K562 (cell line): ENCODE measurements around the gene PRRC2B. TPM values are rescaled to one million over a fixed set of nuclear protein-coding genes. Genes with fewer than 3 reads are reported as not detected.

Experiments used
- ATAC-seq: fragments of 200-7000 bp; cut with Tn5 transposase; 3 replicates; pipeline ENCODE4 v1.9.1; 2020; ENCODE audit warnings: moderate library complexity
- BruUV-seq: library from RNA; stranded (reverse); fragments of 400-500 nt; replicated peaks from 2 replicates; lab custom pipeline; 2021; lab: Mats Ljungman, UMichigan
- CTCF ChIA-PET: fragments of 300-600 bp; formaldehyde crosslinking; extraction: SDS; loops from one replicate; lab custom pipeline; 2021; ENCODE audit warnings: low intra/inter-chr PET ratio; lab: Yijun Ruan, JAX
- POLR2A ChIA-PET: fragments of 300-600, 350-650 bp; sonication (Branson Sonifier 250); formaldehyde crosslinking; extraction: SDS; loops from one replicate; lab custom pipeline; 2021; ENCODE audit warnings: antibody characterized with exemption, inconsistent platforms; lab: Yijun Ruan, JAX
- DNase-seq, 4 experiments: peaks; one replicate each; pipeline versions ENCODE4 v3.0.0 to v3.0.0-alpha.2; 2011 to 2018; ENCODE audit warnings: low spot score in 3 of 4, mixed read lengths in 3 of 4; ENCODE audit errors: extremely low read depth in 1 of 4
- FAIRE-seq: peaks from 2 replicates; lab custom pipeline; 2011; peaks lifted over from hg19 to GRCh38; lab: Jason Lieb, UNC
- H2AFZ ChIP-seq: 2 replicates; pipeline ENCODE4 v1.6.0; 2011; ENCODE audit warnings: low read depth, low read length, control low read depth, inconsistent platforms
- H3K27ac ChIP-seq: fragments of 200-600 bp; 3 replicates; pipeline ENCODE4 v1.8.0; 2011; ENCODE audit warnings: low read depth, mild to moderate bottlenecking, control low read depth, inconsistent platforms, low read length, moderate library complexity, mixed read lengths; ENCODE audit errors: extremely low read depth
- H3K27me3 ChIP-seq, 2 experiments: fragments of 300-600 bp in 1 of 2; 2 replicates in 1 of 2; 3 replicates in 1 of 2; pipeline versions ENCODE4 v1.6.0 to v1.8.0; 2011; ENCODE audit warnings: inconsistent platforms in 2 of 2, low read length in 2 of 2, mild to moderate bottlenecking in 1 of 2, mixed read lengths in 1 of 2, moderate library complexity in 1 of 2; ENCODE audit not compliant: control insufficient read depth in 2 of 2, insufficient read depth in 2 of 2
- H3K36me3 ChIP-seq: fragments of 300-600 bp; 3 replicates; pipeline ENCODE4 v1.8.0; 2011; ENCODE audit warnings: mild to moderate bottlenecking, low read length, inconsistent platforms; ENCODE audit not compliant: control insufficient read depth, insufficient read depth
- H3K4me1 ChIP-seq, 2 experiments: fragments of 200-600 bp in 1 of 2; replicated peaks in 1 of 2; 2 replicates in 1 of 2; 3 replicates in 1 of 2; pipeline versions ENCODE4 v1.5.1 to v1.8.0; 2011; ENCODE audit warnings: inconsistent platforms in 2 of 2, low read length in 2 of 2, mild to moderate bottlenecking in 1 of 2, mixed read lengths in 1 of 2, moderate library complexity in 1 of 2; ENCODE audit not compliant: control insufficient read depth in 2 of 2, insufficient read depth in 2 of 2
- H3K4me2 ChIP-seq: 2 replicates; pipeline ENCODE4 v1.6.1; 2011; ENCODE audit warnings: low read length, control low read depth, inconsistent platforms, mixed read lengths; ENCODE audit not compliant: insufficient read depth
- H3K4me3 ChIP-seq: fragments of 200-600 bp; sonication (generic), shearing (Covaris generic); 2 replicates; pipeline ENCODE4 v1.5.1; 2016; ENCODE audit warnings: control low read depth, inconsistent platforms
- H3K79me2 ChIP-seq: fragments of 200-600 bp; 3 replicates; pipeline ENCODE4 v1.8.0; 2011; ENCODE audit warnings: low read length, inconsistent platforms; ENCODE audit not compliant: control insufficient read depth, insufficient read depth
- H3K9ac ChIP-seq, 2 experiments: 2 replicates each; pipeline versions ENCODE4 v1.6.0 to v1.6.1; 2011; ENCODE audit warnings: low read depth in 2 of 2, low read length in 2 of 2, control low read depth in 1 of 2, inconsistent platforms in 1 of 2, mild to moderate bottlenecking in 1 of 2, mixed read lengths in 1 of 2; ENCODE audit not compliant: insufficient read depth in 1 of 2
- H3K9me1 ChIP-seq: one replicate; pipeline ENCODE4 v1.6.0; 2011; ENCODE audit warnings: inconsistent platforms, mild to moderate bottlenecking, low read length, moderate library complexity; ENCODE audit not compliant: control insufficient read depth, insufficient read depth
- H3K9me3 ChIP-seq: replicated peaks from 2 replicates; pipeline ENCODE4 v1.5.1; 2011; ENCODE audit warnings: low read depth, low read length, inconsistent platforms; ENCODE audit not compliant: control insufficient read depth, insufficient read depth
- H4K20me1 ChIP-seq: replicated peaks from 2 replicates; pipeline ENCODE4 v1.6.1; 2011; ENCODE audit warnings: low read length, inconsistent platforms, mixed read lengths; ENCODE audit not compliant: control insufficient read depth, insufficient read depth
- RBM17 ChIP-seq: fragments of 200-400 bp; formaldehyde crosslinking; IDR thresholded peaks from 2 replicates; pipeline ENCODE4 v1.6.1; 2017; ENCODE audit warnings: low read depth, mild to moderate bottlenecking, low read length, borderline replicate concordance
- SRSF3 ChIP-seq: fragments of 200-400 bp; formaldehyde crosslinking; IDR thresholded peaks from 2 replicates; pipeline ENCODE4 v1.6.1; 2016; ENCODE audit warnings: mild to moderate bottlenecking, low read length, moderate library complexity; ENCODE audit not compliant: insufficient read depth
- ZNF766 ChIP-seq: fragments of 200-800 bp; sonication (Bioruptor generic); conservative IDR thresholded peaks from 2 replicates; pipeline ENCODE4 v1.6.1; 2016; ENCODE audit warnings: missing genetic modification characterization, missing compliant biosample characterization
- WGBS: fragments of 100-300 bp; shearing (Covaris generic); methylation state at CpG from one replicate; pipeline ENCODE4 v1.1.6; 2016; ENCODE audit warnings: low coverage, mixed read lengths; ENCODE audit not compliant: insufficient coverage; ENCODE audit errors: missing lambda C conversion rate; 5-methylcytosine and 5-hydroxymethylcytosine counted together
- in situ Hi-C: fragments of 300-500 bp; cut with MboI; formaldehyde crosslinking; loops from 4 replicates; pipeline ENCODE4 v1.15.0; 2018; ENCODE audit warnings: inconsistent platforms, mixed read lengths
- intact Hi-C: fragments of 100-400 bp; cut with micrococcal nuclease; formaldehyde crosslinking; loops from 2 replicates; pipeline ENCODE4 v1.14.2; 2022
- polyA plus RNA-seq, 8 experiments: library from polyadenylated mRNA; depleted of rRNA in 4 of 8; stranded (reverse) in 5 of 8; unstranded in 3 of 8; fragments of >200 nt; fragmentation: Nextera tagmentation in 2 of 8; fragmentation: Illumina TruSeq in 1 of 8; extraction: Ambion mirVana in 2 of 8; extraction: Trizol in 1 of 8; gene quantifications; 2 replicates each; pipeline versions ENCODE4 v1.2.1 to v1.2.3, GENCODE V29; 2011 to 2014; ENCODE audit warnings: inconsistent platforms in 1 of 8, missing spikeins in 1 of 8
- total RNA-seq, 7 experiments: library from RNA; depleted of rRNA in 6 of 7; stranded (reverse); fragments of >200 nt in 6 of 7; fragmentation: Illumina TruSeq in 2 of 7; extraction: Trizol in 2 of 7; gene quantifications; 2 replicates each; pipeline versions ENCODE4 v1.2.1 to v1.2.3, GENCODE V29; 2011 to 2021; ENCODE audit warnings: low replicate concordance in 1 of 7
- TF ChIP-seq, protein P1 (sequence below): fragments of 250-450 bp; sonication (Bioruptor Pico); IDR thresholded peaks from 2 replicates; pipeline ENCODE4 v1.5.0; 2021
- TF ChIP-seq, protein P2 (sequence below): fragments of 450-650 bp; IDR thresholded peaks from 2 replicates; pipeline ENCODE4 v1.6.1; 2016; ENCODE audit warnings: low read depth
- TF ChIP-seq, protein P3 (sequence below): IDR thresholded peaks from 2 replicates; pipeline ENCODE4 v1.6.1; 2011; ENCODE audit warnings: borderline replicate concordance, low read depth, mild to moderate bottlenecking, moderate library complexity, low read length; ENCODE audit not compliant: insufficient read depth, poor library complexity, severe bottlenecking

Gene PRRC2B
- total and polyA plus RNA-seq, 9 of the 15 experiments (the other 6 are each of a cell fraction or from before 2014, with no cell fraction given), result 0.34 to 125 (median 30.9) TPM

DNA sequence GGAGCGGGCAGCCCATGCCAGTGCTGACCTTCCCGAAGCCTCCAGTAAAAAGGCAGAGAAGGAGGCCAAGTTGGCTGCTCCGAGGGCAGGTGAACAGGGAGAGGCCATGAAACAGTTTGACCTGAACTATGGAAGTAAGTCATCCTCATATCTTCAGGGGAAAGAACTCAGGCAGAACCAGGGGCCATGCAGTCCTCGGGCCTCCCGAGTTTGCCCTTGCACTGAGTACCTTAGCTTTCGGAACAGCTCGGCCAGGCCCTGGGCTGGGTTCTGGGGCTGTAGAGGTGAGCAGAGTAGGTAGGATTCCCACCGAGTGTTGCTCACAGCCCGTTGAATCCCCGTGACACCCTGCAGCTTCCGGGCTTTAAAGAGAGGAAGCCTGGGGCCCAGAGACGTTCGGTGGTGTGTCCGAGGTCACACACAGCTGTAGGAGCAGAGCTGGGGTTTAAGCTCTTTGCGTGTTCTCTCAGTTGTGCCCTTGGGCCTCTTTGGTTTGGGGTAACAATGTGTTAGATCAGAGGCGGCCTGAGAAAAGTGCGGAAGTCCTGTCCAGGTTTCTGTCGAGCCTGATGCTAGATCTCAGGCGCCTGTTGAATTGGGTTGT is 84.0 kb downstream of the PRRC2B start (continued):
- TF ChIP-seq, protein P1, sequence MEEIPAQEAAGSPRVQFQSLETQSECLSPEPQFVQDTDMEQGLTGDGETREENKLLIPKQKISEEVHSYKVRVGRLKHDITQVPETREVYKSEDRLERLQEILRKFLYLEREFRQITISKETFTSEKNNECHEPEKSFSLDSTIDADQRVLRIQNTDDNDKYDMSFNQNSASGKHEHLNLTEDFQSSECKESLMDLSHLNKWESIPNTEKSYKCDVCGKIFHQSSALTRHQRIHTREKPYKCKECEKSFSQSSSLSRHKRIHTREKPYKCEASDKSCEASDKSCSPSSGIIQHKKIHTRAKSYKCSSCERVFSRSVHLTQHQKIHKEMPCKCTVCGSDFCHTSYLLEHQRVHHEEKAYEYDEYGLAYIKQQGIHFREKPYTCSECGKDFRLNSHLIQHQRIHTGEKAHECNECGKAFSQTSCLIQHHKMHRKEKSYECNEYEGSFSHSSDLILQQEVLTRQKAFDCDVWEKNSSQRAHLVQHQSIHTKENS (CRISPR knock-in tag), result no peak

DNA sequence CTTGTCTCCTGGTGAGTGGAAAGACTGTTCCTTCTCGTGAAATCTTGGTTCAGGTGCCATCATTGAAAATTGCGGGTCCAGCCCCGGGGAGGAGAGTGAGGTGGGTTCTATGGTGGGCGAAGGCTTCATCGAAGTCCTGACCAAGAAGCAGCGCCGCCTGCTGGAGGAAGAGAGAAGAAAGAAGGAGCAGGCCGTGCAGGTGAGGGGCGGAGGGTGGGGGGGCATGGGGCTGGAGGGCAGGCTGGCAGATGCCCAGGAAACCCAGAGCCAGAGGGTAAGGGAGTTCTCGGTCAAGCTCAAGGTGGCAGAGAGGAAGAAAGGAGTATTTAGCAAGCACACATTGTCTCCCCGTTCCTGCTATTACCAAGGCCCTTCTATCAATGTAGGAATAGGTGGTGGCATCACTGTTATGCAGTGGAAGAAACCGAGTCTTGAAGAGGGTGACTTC is 84.6 kb downstream of the PRRC2B start:
- no peaks in the 10 kb centered on the region for H3K9me1 ChIP-seq
- H3K9ac ChIP-seq, result no peak overlapping the region
- POLR2A ChIA-PET, result interaction anchor here (2.0 kb wide), 1 partner anchor 10 kb away, joined by 5 read pairs; no protein-coding TSS in a partner anchor
- H3K9me3 ChIP-seq, result no peaks in the 10 kb centered on the region
- no TSS peak for BruUV-seq
- FAIRE-seq (no peak), ATAC-seq (peak; percentile 77), DNase-seq (peak; percentile 45 to 67 (median 60))
- H3K27ac ChIP-seq, result no peak overlapping the region
- WGBS, result 70% methylated on average over 8 of the region's 12 CpGs
- H3K36me3 ChIP-seq, result peaks cover 96% of the 10 kb centered on the region
- H3K79me2 ChIP-seq, result no peaks in the 10 kb centered on the region
- no peaks in the 10 kb centered on the region for H4K20me1 ChIP-seq
- in situ Hi-C loops (loop anchor here (10.0 kb wide), 1 partner anchor 124 kb away; no protein-coding TSS in a partner anchor), intact Hi-C loops (loop anchor here (5.0 kb wide), 1 partner anchor 126 kb away; no protein-coding TSS in a partner anchor)
- H3K4me1 ChIP-seq, result peaks cover 0 to 7% of the 10 kb centered on the region in 2 experiments; a peak in 1 of 5 replicates
- H3K4me3 ChIP-seq, result no peak overlapping the region
- CTCF ChIA-PET, result interaction anchor here (1.8 kb wide), 1 partner anchor 129 kb away, joined by 12 read pairs; no protein-coding TSS in a partner anchor
- H3K27me3 ChIP-seq, result no peaks in the 10 kb centered on the region
- H2AFZ ChIP-seq, result no peak overlapping the region
- no peak overlapping the region for H3K4me2 ChIP-seq
- TF ChIP-seq SRSF3 (no peak), ZNF766 (CRISPR knock-in tag) (no peak), RBM17 (no peak)
- TF ChIP-seq, protein P2, sequence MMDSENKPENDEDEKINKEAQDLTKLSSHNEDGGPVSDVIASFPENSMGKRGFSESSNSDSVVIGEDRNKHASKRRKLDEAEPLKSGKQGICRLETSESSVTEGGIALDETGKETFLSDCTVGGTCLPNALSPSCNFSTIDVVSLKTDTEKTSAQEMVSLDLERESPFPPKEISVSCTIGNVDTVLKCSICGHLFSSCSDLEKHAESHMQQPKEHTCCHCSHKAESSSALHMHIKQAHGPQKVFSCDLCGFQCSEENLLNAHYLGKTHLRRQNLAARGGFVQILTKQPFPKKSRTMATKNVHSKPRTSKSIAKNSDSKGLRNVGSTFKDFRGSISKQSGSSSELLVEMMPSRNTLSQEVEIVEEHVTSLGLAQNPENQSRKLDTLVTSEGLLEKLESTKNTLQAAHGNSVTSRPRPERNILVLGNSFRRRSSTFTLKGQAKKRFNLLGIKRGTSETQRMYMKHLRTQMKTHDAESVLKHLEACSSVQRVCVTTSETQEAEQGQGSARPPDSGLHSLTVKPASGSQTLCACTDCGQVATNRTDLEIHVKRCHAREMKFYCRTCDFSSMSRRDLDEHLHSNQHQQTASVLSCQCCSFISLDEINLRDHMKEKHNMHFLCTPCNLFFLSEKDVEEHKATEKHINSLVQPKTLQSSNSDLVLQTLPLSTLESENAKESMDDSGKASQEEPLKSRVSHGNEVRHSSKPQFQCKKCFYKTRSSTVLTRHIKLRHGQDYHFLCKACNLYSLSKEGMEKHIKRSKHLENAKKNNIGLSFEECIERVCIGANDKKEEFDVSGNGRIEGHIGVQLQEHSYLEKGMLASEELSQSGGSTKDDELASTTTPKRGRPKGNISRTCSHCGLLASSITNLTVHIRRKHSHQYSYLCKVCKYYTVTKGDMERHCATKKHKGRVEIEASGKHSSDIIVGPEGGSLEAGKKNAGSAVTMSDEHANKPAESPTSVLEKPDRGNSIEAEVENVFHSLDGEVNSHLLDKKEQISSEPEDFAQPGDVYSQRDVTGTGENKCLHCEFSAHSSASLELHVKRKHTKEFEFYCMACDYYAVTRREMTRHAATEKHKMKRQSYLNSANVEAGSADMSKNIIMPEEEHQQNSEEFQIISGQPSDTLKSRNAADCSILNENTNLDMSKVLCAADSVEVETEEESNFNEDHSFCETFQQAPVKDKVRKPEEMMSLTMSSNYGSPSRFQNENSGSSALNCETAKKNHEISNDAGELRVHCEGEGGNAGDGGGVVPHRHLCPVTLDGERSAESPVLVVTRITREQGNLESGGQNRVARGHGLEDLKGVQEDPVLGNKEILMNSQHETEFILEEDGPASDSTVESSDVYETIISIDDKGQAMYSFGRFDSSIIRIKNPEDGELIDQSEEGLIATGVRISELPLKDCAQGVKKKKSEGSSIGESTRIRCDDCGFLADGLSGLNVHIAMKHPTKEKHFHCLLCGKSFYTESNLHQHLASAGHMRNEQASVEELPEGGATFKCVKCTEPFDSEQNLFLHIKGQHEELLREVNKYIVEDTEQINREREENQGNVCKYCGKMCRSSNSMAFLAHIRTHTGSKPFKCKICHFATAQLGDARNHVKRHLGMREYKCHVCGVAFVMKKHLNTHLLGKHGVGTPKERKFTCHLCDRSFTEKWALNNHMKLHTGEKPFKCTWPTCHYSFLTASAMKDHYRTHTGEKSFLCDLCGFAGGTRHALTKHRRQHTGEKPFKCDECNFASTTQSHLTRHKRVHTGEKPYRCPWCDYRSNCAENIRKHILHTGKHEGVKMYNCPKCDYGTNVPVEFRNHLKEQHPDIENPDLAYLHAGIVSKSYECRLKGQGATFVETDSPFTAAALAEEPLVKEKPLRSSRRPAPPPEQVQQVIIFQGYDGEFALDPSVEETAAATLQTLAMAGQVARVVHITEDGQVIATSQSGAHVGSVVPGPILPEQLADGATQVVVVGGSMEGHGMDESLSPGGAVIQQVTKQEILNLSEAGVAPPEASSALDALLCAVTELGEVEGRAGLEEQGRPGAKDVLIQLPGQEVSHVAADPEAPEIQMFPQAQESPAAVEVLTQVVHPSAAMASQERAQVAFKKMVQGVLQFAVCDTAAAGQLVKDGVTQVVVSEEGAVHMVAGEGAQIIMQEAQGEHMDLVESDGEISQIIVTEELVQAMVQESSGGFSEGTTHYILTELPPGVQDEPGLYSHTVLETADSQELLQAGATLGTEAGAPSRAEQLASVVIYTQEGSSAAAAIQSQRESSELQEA, result no peak
- TF ChIP-seq, protein P3, sequence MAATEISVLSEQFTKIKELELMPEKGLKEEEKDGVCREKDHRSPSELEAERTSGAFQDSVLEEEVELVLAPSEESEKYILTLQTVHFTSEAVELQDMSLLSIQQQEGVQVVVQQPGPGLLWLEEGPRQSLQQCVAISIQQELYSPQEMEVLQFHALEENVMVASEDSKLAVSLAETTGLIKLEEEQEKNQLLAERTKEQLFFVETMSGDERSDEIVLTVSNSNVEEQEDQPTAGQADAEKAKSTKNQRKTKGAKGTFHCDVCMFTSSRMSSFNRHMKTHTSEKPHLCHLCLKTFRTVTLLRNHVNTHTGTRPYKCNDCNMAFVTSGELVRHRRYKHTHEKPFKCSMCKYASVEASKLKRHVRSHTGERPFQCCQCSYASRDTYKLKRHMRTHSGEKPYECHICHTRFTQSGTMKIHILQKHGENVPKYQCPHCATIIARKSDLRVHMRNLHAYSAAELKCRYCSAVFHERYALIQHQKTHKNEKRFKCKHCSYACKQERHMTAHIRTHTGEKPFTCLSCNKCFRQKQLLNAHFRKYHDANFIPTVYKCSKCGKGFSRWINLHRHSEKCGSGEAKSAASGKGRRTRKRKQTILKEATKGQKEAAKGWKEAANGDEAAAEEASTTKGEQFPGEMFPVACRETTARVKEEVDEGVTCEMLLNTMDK, result peak; percentile 79
